RWPE2 (cell line): Measurements from ENCODE around the gene MYH3.

Experiments used
- ATAC-seq: fragments of 200-7000 bp; cut with Tn5 transposase; 3 replicates; pipeline ENCODE4 v1.9.1; 2021; ENCODE audit warnings: low read depth
- DNase-seq: peaks from one replicate; pipeline ENCODE4 v3.0.0-alpha.2; 2020; ENCODE audit warnings: low spot score
- H3K27ac ChIP-seq: fragments of 450-650 bp; 2 replicates; pipeline ENCODE4 v1.5.1; 2017; ENCODE audit warnings: mild to moderate bottlenecking; ENCODE audit not compliant: poor library complexity, severe bottlenecking
- H3K27me3 ChIP-seq: fragments of 250-450 bp; sonication (Bioruptor Pico); 2 replicates; pipeline ENCODE4 v1.5.1; 2021; ENCODE audit warnings: mild to moderate bottlenecking, moderate library complexity; ENCODE audit not compliant: insufficient read depth, poor library complexity, severe bottlenecking
- H3K36me3 ChIP-seq: fragments of 250-450 bp; sonication (Bioruptor Pico); 2 replicates; pipeline ENCODE4 v1.5.1; 2020; ENCODE audit warnings: low read depth, mild to moderate bottlenecking, moderate library complexity
- H3K4me1 ChIP-seq: fragments of 250-450 bp; sonication (Bioruptor Pico); 2 replicates; pipeline ENCODE4 v1.5.1; 2021; ENCODE audit warnings: mild to moderate bottlenecking, moderate library complexity; ENCODE audit not compliant: insufficient read depth, poor library complexity, severe bottlenecking
- H3K4me3 ChIP-seq: fragments of 250-450 bp; sonication (Bioruptor Pico); 2 replicates; pipeline ENCODE4 v1.5.1; 2021; ENCODE audit warnings: mild to moderate bottlenecking, moderate library complexity; ENCODE audit not compliant: severe bottlenecking
- H3K9me3 ChIP-seq: fragments of 250-450 bp; sonication (Bioruptor Pico); 2 replicates; pipeline ENCODE4 v1.5.1; 2021; ENCODE audit warnings: mild to moderate bottlenecking, moderate library complexity; ENCODE audit not compliant: severe bottlenecking
- CTCF ChIP-seq: fragments of 450-650 bp; IDR thresholded peaks from one replicate; pipeline ENCODE4 v1.5.1; 2017; ENCODE audit warnings: mild to moderate bottlenecking, moderate library complexity; ENCODE audit not compliant: poor library complexity, severe bottlenecking

Gene MYH3

GRCh38 chr17:10604521-10604920, 52.6 kb downstream of the MYH3 start:
- no peak overlapping the region for H3K4me3 ChIP-seq
- no peak for DNase-seq
- H3K36me3 ChIP-seq: no peaks in the 10 kb centered on the region
- no peak for ATAC-seq
- H3K27me3 ChIP-seq: no peaks in the 10 kb centered on the region
- no peaks in the 10 kb centered on the region for H3K9me3 ChIP-seq
- H3K4me1 ChIP-seq: peaks cover 10% of the 10 kb centered on the region
- H3K27ac ChIP-seq: no peak overlapping the region
- TF ChIP-seq CTCF: no peak

GRCh38 chr17:10603931-10604330, 53.2 kb downstream of the MYH3 start:
- Histone ChIP-seq H3K27ac (no peak overlapping the region), H3K9me3 (no peaks in the 10 kb centered on the region), H3K36me3 (no peaks in the 10 kb centered on the region), H3K27me3 (no peaks in the 10 kb centered on the region), H3K4me3 (no peak overlapping the region), H3K4me1 (peaks cover 10% of the 10 kb centered on the region)
- DNase-seq (no peak), ATAC-seq (no peak)
- TF ChIP-seq CTCF: no peak

- Histone ChIP-seq H3K4me3 (no peak overlapping the region), H3K4me1 (peaks cover 10% of the 10 kb centered on the region), H3K27me3 (no peaks in the 10 kb centered on the region), H3K27ac (no peak overlapping the region), H3K9me3 (no peaks in the 10 kb centered on the region), H3K36me3 (no peaks in the 10 kb centered on the region)
- no peak for DNase-seq
- TF ChIP-seq CTCF: no peak
- ATAC-seq: peak; percentile 82
Measured at GRCh38 chr17:10600571-10600970, 56.5 kb downstream of the MYH3 start.

GRCh38 chr17:10598621-10599020, 58.5 kb downstream of the MYH3 start:
- Histone ChIP-seq H3K4me1 (peaks cover 10% of the 10 kb centered on the region), H3K27ac (no peak overlapping the region)
- TF ChIP-seq CTCF: no peak

GRCh38 chr17:10589553-10590145, 67.5 kb downstream of the MYH3 start:
- H3K36me3 ChIP-seq: no peaks in the 10 kb centered on the region
- DNase-seq (no peak), ATAC-seq (no peak)
- TF ChIP-seq CTCF: no peak
- no peak overlapping the region for H3K27ac ChIP-seq
- H3K27me3 ChIP-seq: no peaks in the 10 kb centered on the region
- H3K4me3 ChIP-seq: no peak overlapping the region
- H3K9me3 ChIP-seq: no peaks in the 10 kb centered on the region
- no peaks in the 10 kb centered on the region for H3K4me1 ChIP-seq

More at GRCh38 chr17:10598621-10599020, 58.5 kb downstream of the MYH3 start:
- ATAC-seq (no peak), DNase-seq (no peak)
- no peaks in the 10 kb centered on the region for H3K9me3 ChIP-seq
- no peaks in the 10 kb centered on the region for H3K36me3 ChIP-seq
- H3K4me3 ChIP-seq: no peak overlapping the region
- no peaks in the 10 kb centered on the region for H3K27me3 ChIP-seq
